GM21515 (cell line): Measurements from ENCODE around the gene MGAT5.

ENCODE experiments used
- ATAC-seq: cut with Tn5 transposase; IDR thresholded peaks from one replicate; pipeline ENCODE4 v1.9.1; 2021; ENCODE audit not compliant: unreplicated experiment

Gene MGAT5

GRCh38 chr2:134231301-134231964 is 22.4 kb upstream of the MGAT5 start:
- ATAC-seq = no peak

GRCh38 chr2:134231965-134232340 is 21.9 kb upstream of the MGAT5 start:
- no peak for ATAC-seq

- no peak for ATAC-seq
Measured at GRCh38 chr2:134232461-134232860, 21.4 kb upstream of the MGAT5 start.

GRCh38 chr2:134232868-134233727 is 20.8 kb upstream of the MGAT5 start:
- ATAC-seq = peak; percentile 42

GRCh38 chr2:134233728-134234136 is 20.1 kb upstream of the MGAT5 start:
- peak; percentile 59 for ATAC-seq

- ATAC-seq = no peak
Measured at GRCh38 chr2:134234535-134234934, 19.3 kb upstream of the MGAT5 start.

- no peak for ATAC-seq
Measured at GRCh38 chr2:134235510-134236144, 18.2 kb upstream of the MGAT5 start.

GRCh38 chr2:134238371-134238770 is 15.5 kb upstream of the MGAT5 start:
- ATAC-seq = no peak

GRCh38 chr2:134240061-134240460 is 13.8 kb upstream of the MGAT5 start:
- ATAC-seq = no peak

- ATAC-seq = no peak
Measured at GRCh38 chr2:134241911-134242310, 12.0 kb upstream of the MGAT5 start.

GRCh38 chr2:134243244-134243643 is 10.6 kb upstream of the MGAT5 start:
- no peak for ATAC-seq

- no peak for ATAC-seq
Measured at GRCh38 chr2:134244086-134244485, 9.8 kb upstream of the MGAT5 start.

- no peak for ATAC-seq
Measured at GRCh38 chr2:134244587-134244986, 9.3 kb upstream of the MGAT5 start.

- ATAC-seq = no peak
Measured at GRCh38 chr2:134245340-134245984, 8.4 kb upstream of the MGAT5 start.

GRCh38 chr2:134246154-134246874 is 7.6 kb upstream of the MGAT5 start:
- no peak for ATAC-seq

- peak; percentile 46 for ATAC-seq
Measured at GRCh38 chr2:134247679-134248078, 6.2 kb upstream of the MGAT5 start.

GRCh38 chr2:134248913-134249312 is 5.0 kb upstream of the MGAT5 start:
- ATAC-seq = no peak

- no peak for ATAC-seq
Measured at GRCh38 chr2:134249755-134250154, 4.1 kb upstream of the MGAT5 start.

- ATAC-seq = no peak
Measured at GRCh38 chr2:134250840-134251461, 2.9 kb upstream of the MGAT5 start.

- ATAC-seq = no peak
Measured at GRCh38 chr2:134252092-134252750, 1.7 kb upstream of the MGAT5 start.
